ENCODE data around the gene IFT57.

Gene IFT57

GRCh38 chr3:108124337-108125152 is 97.7 kb downstream of the IFT57 start:
- DNase-seq: no peak

- no peak for DNase-seq
Observed at GRCh38 chr3:108123326-108123725, 98.9 kb downstream of the IFT57 start.

GRCh38 chr3:108122276-108122675 is 99.9 kb downstream of the IFT57 start:
- DNase-seq: no peak

- no peak for DNase-seq
Observed at GRCh38 chr3:108119398-108120104, 102.7 kb downstream of the IFT57 start.

GRCh38 chr3:108118038-108118768 is 104.0 kb downstream of the IFT57 start:
- DNase-seq: no peak

GRCh38 chr3:108117241-108117775 is 104.9 kb downstream of the IFT57 start:
- no peak for DNase-seq

- DNase-seq: no peak
Observed at GRCh38 chr3:108114423-108115065, 107.7 kb downstream of the IFT57 start.

GRCh38 chr3:108113975-108114374 is 108.2 kb downstream of the IFT57 start:
- DNase-seq: no peak

GRCh38 chr3:108110934-108111333 is 111.3 kb downstream of the IFT57 start:
- DNase-seq: no peak
